HG02981 (cell line): ENCODE measurements around the gene NELFCD.

Experiments
- ATAC-seq: cut with Tn5 transposase; IDR thresholded peaks from one replicate; pipeline ENCODE4 v1.9.1; 2021; ENCODE audit warnings: mild to moderate bottlenecking, moderate library complexity; ENCODE audit not compliant: unreplicated experiment

The NELFCD gene

GRCh38 chr20:59042796-59043631, 62.0 kb downstream of the NELFCD start:
- peak; percentile 95 for ATAC-seq

- ATAC-seq: no peak
Observed at GRCh38 chr20:59043698-59044097, 62.6 kb downstream of the NELFCD start.

GRCh38 chr20:59044295-59044694, 63.2 kb downstream of the NELFCD start:
- no peak for ATAC-seq
